ENCODE data around the gene RBMS2.
A peak's percentile ranks its signal among the peaks of the same experiment; 100 is the strongest.

RBMS2 gene

GRCh38 chr12:56578983-56579546 lies 57.4 kb downstream of the RBMS2 start:
- H3K4me3 ChIP-seq (ENCODE audit: low read depth, low read length) = no peak overlapping the region

GRCh38 chr12:56581418-56582145 lies 60.0 kb downstream of the RBMS2 start:
- H3K4me3 ChIP-seq (ENCODE audit: low read depth, low read length) = no peak overlapping the region

GRCh38 chr12:56585098-56585497 lies 63.5 kb downstream of the RBMS2 start:
- H3K4me3 ChIP-seq (ENCODE audit: low read depth, low read length) = no peak overlapping the region

- no peak overlapping the region for H3K4me3 ChIP-seq (ENCODE audit: low read depth, low read length)
These were observed 68.2 kb downstream of the RBMS2 start for GRCh38 chr12:56589783-56590182.

- H3K4me3 ChIP-seq (ENCODE audit: low read depth, low read length) = no peak overlapping the region
These were observed 68.7 kb downstream of the RBMS2 start for GRCh38 chr12:56590237-56590830.

- H3K4me3 ChIP-seq (ENCODE audit: low read depth, low read length) = no peak overlapping the region
These were observed 69.5 kb downstream of the RBMS2 start for GRCh38 chr12:56591126-56591525.

- H3K4me3 ChIP-seq (ENCODE audit: low read depth, low read length) = no peak overlapping the region
These were observed 70.3 kb downstream of the RBMS2 start for GRCh38 chr12:56591961-56592360.

- no peak overlapping the region for H3K4me3 ChIP-seq (ENCODE audit: low read depth, low read length)
These were observed 72.4 kb downstream of the RBMS2 start for GRCh38 chr12:56593909-56594621.

- no peak overlapping the region for H3K4me3 ChIP-seq (ENCODE audit: low read depth, low read length)
These were observed 75.2 kb downstream of the RBMS2 start for GRCh38 chr12:56596815-56597214.

- no peak overlapping the region for H3K4me3 ChIP-seq (ENCODE audit: low read depth, low read length)
These were observed 77.4 kb downstream of the RBMS2 start for GRCh38 chr12:56599041-56599440.

GRCh38 chr12:56599797-56600196 lies 78.2 kb downstream of the RBMS2 start:
- H3K4me3 ChIP-seq (ENCODE audit: low read depth, low read length) = no peak overlapping the region

- H3K4me3 ChIP-seq (ENCODE audit: low read depth, low read length) = no peak overlapping the region
These were observed 79.1 kb downstream of the RBMS2 start for GRCh38 chr12:56600753-56601152.

GRCh38 chr12:56601503-56601902 lies 79.9 kb downstream of the RBMS2 start:
- H3K4me3 ChIP-seq (ENCODE audit: low read depth, low read length) = no peak overlapping the region

GRCh38 chr12:56602239-56602638 lies 80.6 kb downstream of the RBMS2 start:
- no peak overlapping the region for H3K4me3 ChIP-seq (ENCODE audit: low read depth, low read length)

- H3K4me3 ChIP-seq (ENCODE audit: low read depth, low read length) = no peak overlapping the region
These were observed 82.7 kb downstream of the RBMS2 start for GRCh38 chr12:56604355-56604754.

GRCh38 chr12:56614627-56615026 lies 93.0 kb downstream of the RBMS2 start:
- no peak overlapping the region for H3K4me3 ChIP-seq (ENCODE audit: low read depth, low read length)

- H3K4me3 ChIP-seq (ENCODE audit: low read depth, low read length) = no peak overlapping the region
These were observed 94.6 kb downstream of the RBMS2 start for GRCh38 chr12:56616244-56616643.

GRCh38 chr12:56616925-56617324 lies 95.3 kb downstream of the RBMS2 start:
- H3K4me3 ChIP-seq (ENCODE audit: low read depth, low read length) = no peak overlapping the region

- no peak overlapping the region for H3K4me3 ChIP-seq (ENCODE audit: low read depth, low read length)
These were observed 100.9 kb downstream of the RBMS2 start for GRCh38 chr12:56622535-56622934.

GRCh38 chr12:56626701-56627100 lies 105.1 kb downstream of the RBMS2 start:
- no peak overlapping the region for H3K4me3 ChIP-seq (ENCODE audit: low read depth, low read length)

- H3K4me3 ChIP-seq (ENCODE audit: low read depth, low read length) = peak overlapping the region; percentile 89
These were observed 107.2 kb downstream of the RBMS2 start for GRCh38 chr12:56628671-56629458.

Measured in iPS-11a (cell line).